ENCODE data around the gene DNAJC7.

GRCh38 chr17:42038221-42038973 is 21.2 kb upstream of the DNAJC7 start:
- TF ChIP-seq CTCF (IDR thresholded peaks at IDR 0.05; ENCODE audit: poor library complexity) (no peak), EZH2 (IDR thresholded peaks at IDR 0.05; ENCODE audit: borderline replicate concordance) (no peak), EZH2phosphoT487 (IDR thresholded peaks at IDR 0.05; ENCODE audit: low read depth, severe bottlenecking, unreplicated experiment) (no peak)

Data from hepatocyte (in vitro differentiated cells).